Stimulated activated CD4-positive, alpha-beta T cell treated with anti-CD3 and anti-CD28 coated beads, Interleukin-1b, Interleukin-23, amount 100 ng/mL, for 1 hour (primary cell): ENCODE measurements around the gene MIS12.

Source experiments
- DNase-seq, 2 donors: peaks; one replicate each; pipeline ENCODE4 v3.0.0-alpha.2; 2020; ENCODE audit warnings: low read depth in 2 of 2

The MIS12 gene

DNA sequence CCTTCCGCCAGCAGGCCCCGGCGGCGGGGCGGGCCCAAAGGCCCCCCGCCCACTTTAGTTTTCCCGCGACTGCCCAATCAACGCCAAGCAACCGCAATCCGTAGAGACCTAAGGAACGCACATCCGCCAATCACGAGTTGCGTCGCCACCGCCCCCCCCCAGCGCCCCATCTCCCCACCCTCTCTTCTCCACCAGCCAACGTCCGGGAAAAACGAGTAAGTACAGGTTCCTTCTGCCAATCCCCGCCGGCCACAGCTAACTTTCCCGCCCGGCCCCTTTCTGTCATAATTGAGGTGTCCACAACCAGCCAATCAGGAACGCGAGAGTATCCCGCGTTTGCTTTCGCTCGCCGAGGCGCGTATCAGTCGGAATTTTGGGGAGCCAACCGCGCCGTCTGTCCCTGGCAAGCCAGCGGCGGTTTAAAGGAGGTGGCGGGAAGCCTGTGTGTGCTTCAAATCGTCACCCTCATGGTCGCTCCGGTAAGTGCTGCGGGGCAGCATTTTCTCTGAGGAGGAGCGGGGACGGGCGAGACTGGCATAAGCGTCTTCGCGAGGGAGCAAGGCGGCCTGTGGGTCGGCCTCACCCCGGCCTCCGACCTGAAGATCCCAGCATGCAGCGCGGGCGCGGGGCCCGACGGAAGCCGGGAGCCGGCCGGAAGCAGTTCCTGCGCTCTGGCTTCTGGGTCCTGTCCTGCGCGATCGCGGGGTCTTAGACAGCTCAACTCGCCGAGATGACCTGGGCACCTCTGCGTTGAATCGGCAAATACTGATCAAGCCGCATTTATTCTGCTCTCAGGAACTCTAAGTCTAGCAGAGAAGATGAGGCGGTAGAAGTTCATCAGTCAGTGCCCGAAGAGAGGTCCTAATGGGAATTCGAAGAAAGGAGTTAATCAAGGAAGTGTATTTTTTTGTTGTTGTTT lies at the start of gene MIS12:
Gene MIS12 (plus strand): TSS at position 361 of the 919 bp plus-strand sequence. CDS start 2,297 bp downstream, outside the sequence.
- DNase-seq = peak; percentile 88 to 97

DNA sequence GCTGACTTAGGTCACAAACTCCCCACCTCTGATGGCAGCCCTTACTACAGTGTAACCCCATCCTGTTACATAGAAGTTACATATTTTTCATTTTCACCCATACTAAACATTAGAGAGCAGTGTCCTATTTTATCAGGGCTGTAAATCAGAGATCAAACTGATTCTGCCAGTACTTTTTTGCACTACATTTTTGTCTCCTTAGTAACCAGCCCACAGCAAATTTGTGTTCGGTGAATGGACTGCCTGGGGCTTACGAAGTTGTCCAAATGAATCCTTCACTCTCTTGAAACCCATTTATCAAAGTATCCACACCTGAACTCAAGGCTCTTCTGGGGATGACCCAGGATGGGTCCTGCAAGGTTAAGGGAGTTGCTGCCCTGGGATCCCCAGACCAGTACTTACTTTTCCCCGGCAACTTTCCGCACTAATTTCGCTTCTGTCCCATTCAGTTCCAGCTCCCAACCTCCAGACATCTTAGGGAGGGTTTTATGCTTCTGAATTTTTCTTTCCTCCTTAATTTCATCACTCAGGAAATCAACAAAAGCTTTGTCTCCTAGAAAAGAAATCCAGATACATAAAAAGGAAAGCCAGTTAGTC lies 48.5 kb upstream of the MIS12 start:
- DNase-seq = no peak

- DNase-seq = peak; percentile 83 to 90
These were observed 47.5 kb upstream of the MIS12 start, which contains the start of gene C1QBP for GRCh38 chr17:5438716-5439445. Gene C1QBP (minus strand): TSS chr17:5439155. CDS start chr17:5439073, 82 bp downstream.

DNA sequence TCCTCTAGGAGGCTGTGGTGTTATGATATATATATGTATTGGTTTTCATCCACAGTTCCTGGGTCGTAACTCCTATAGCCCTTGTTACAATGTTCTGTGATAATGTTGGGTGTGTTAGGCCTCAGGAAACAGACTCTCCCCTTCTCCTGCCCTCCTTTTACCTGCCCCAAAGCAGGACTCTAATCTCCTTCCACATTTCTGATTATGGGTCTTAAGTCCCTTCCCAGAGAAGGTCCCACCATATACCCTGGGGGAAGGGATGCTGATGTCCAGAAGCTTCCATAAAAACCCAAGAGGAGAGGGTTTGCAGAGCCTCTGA lies 47.0 kb upstream of the MIS12 start:
- no peak for DNase-seq

DNA sequence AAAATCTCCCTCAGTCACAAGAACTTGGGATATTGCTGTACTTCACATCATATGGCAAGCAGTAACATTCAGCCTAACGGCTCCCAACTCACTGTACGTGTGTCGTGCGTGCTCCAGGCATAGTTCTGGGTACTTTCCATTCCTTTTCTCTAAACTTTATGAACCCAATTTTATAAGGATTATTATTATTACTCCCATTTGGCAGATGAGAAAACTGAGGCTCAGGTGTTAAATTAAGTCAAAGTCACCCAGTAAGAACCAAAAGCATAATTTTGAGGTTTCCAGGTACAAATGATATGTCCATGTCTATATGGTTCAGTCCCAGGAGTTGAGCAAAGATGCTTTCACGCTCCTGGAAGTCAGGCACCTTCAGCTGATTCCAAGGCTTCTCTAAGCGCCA lies 42.6 kb upstream of the MIS12 start:
- DNase-seq = no peak

DNA sequence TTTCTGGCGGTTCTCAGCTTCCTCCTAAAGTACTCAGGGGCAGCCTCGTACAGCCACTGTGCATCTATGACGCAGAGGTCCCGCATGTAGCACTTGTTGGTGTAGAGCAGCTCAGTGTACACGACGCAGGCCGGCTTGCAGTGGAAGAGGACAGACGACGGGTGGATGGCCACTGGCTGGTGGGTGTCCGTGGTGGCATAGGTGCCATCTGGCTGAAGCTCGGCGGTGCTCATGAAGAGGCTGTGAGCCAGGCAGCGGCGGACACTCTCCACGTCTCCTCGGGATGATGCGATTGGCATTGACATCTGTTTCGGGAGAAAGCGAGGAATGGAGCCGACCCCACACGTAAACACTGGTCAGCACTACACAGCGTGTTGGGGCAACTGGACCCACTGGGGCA lies 42.2 kb upstream of the MIS12 start:
- no peak for DNase-seq

GRCh38 chr17:5446786-5447185 lies 39.6 kb upstream of the MIS12 start:
- no peak for DNase-seq

GRCh38 chr17:5464717-5465507 lies 21.5 kb upstream of the MIS12 start:
- no peak for DNase-seq

DNA sequence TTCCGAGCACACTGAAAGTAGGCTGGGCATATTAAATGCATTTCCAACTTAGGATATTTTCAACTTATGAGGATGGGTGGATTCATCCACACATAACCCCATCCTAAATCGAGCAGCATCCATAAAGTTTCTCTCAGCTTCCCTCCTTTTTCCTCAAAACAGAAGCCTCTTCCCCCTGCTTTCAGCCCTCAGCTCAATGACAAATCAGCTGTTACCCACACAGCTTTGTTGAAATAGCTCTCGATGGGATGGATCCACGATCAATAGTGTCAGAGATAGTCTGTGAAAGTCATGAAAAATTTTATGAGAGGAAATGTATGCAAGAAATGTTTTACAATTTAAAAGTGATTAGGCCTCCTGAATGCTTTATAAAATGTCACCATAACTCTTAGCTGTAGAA lies 20.1 kb upstream of the MIS12 start:
- DNase-seq = no peak

- DNase-seq = no peak
These were observed 18.9 kb upstream of the MIS12 start for GRCh38 chr17:5467416-5467815.

GRCh38 chr17:5468075-5468473 lies 18.3 kb upstream of the MIS12 start:
- DNase-seq = no peak

GRCh38 chr17:5472511-5472910 lies 13.9 kb upstream of the MIS12 start:
- DNase-seq = no peak

DNA sequence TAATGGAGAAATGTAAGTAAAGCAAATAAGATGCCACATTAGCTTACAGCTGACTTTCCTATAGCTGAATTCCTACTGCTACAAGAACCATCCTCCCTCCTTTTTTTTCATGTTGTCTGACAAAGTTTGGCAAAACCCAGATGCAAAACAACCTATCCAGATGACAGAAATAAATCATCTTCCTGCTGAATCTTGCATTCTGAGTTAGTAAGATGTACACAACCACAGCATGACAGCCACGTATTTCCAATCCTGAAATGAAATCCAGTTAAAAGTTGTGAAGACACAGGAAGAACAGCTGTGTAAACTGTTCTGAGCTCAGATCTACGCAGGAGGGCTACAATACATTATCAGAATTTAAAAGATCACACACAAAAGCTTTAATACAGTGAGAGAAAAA lies 12.5 kb upstream of the MIS12 start:
- no peak for DNase-seq

- no peak for DNase-seq
These were observed 7.4 kb upstream of the MIS12 start for GRCh38 chr17:5478992-5479391.

DNA sequence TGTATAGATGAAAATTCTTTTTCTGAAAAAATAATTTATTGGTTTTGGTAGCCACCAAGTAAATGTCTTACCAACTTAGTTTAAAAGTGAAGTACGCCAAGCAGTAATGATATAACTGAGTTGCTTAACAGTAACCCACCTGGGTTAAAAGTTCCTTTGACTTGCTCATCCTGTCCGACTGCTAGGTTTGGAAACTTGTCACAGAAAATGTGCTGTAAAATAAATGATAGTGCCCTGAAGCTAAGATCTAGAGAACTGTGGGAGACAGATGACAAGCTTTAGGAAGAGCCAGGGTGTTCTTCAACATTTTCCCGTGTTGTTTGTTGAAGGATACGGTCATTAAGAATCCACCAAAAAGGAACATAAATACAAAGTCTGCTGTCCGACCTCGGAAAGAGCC lies 5.4 kb upstream of the MIS12 start:
- no peak for DNase-seq

GRCh38 chr17:5481451-5481850 lies 4.9 kb upstream of the MIS12 start:
- no peak for DNase-seq

GRCh38 chr17:5485270-5486205 lies 828 bp upstream of the MIS12 start, which contains the start of gene DERL2:
Gene DERL2 (minus strand): TSS chr17:5486178. CDS start chr17:5486161, 17 bp downstream.
- DNase-seq = no peak

DNA sequence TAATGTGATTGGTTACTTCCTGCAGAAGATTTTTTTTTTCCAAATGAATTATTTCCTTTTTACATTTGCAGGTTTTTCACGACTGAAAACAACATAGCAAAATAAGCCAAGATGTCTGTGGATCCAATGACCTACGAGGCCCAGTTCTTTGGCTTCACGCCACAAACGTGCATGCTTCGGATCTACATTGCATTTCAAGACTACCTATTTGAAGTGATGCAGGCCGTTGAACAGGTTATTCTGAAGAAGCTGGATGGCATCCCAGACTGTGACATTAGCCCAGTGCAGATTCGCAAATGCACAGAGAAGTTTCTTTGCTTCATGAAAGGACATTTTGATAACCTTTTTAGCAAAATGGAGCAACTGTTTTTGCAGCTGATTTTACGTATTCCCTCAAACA lies 2.4 kb downstream of the MIS12 start:
- no peak for DNase-seq

DNA sequence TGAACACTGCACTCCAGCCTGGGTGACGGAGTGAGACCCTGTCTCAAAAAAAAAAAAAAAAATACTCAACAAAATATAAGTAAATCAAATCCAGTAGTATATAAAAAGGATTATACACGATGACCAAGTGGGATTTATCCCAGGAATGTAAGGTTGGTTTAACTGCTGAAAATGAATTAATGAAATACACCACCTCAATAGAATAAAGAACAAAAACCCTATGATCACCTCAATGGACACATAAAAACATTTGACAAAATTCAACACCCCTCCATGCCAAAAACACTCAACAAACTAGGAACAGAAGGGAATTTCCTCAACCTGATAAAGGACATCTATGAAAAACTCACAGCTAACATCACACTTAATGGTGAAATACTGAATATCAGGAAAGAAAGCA lies 6.6 kb downstream of the MIS12 start:
- DNase-seq = no peak

DNA sequence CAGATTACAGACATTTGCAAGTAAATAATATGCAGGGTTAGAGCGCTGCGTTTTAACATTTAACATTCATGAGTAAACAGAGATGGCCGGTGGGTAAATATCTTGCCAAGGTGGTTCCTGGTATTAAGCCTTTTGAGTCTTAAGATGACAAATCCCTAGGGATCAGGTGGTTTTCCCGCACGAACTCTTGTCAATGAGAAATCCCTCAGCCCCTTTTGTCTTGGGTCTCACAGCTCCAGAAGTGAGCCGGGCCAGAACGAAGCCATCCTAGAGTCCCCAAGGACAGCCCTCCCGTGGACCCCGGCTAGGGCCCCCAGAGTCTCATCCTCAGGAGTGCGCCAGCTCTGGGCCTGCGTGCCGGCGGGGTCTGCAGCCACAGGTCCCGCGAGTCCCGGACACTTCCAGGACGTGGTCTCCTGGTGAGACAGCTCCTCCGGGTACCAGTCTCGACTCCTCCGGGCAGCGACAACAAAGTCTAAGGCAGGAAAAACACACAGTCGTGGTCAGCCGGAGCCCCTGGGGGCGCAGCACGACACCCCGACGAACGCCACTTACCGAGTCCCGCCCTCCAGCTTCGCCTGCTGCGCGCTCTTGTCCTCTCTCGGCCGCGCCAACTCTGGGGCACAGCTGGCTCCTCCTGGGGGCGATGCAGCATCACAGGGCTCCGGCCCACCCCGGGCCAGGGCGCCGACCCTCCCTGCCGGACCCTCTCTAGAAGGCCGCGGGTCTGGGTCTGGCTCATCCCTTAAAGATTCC lies 13.3 kb downstream of the MIS12 start:
- no peak for DNase-seq
